PC-3 (cell line): ENCODE measurements around the gene SCART1.

Source experiments
- EZH2 ChIP-seq: fragments of 300-600 bp; sonication (generic); IDR thresholded peaks from one replicate; pipeline ENCODE4 v1.6.1; 2017; ENCODE audit warnings: antibody characterized with exemption, mild to moderate bottlenecking, low read length; ENCODE audit not compliant: unreplicated experiment
- EZH2phosphoT487 ChIP-seq: fragments of 300-600 bp; sonication (generic); IDR thresholded peaks from 2 replicates; pipeline ENCODE4 v1.6.1; 2018; ENCODE audit warnings: mild to moderate bottlenecking, antibody characterized with exemption, low read length, borderline replicate concordance

DNA sequence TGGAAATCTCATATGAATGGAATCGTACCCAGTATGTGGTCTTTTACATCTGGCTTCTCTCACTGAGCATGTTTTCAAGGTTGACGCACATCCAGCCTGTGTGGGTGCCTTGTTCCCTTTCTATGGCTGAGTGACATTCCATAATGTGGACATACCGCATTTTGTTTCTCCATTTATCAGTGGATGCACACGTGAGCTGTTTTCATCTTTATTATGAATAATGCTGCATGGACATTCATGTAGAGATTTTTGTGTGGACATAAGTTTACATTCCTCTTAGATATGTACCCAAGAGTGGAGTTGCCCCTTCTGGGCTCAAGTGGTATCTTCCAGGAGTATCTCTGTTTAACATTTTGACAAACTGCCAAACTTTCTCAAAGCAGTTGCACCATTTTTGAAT, 1.3 kb upstream of the SCART1 start:
- no peak for TF ChIP-seq EZH2
- no peak for TF ChIP-seq EZH2phosphoT487
